HepG2 (cell line): ENCODE measurements around the gene CD96. TPM values are rescaled to one million over a fixed set of nuclear protein-coding genes. Genes with fewer than 3 reads are reported as not detected.

Experiments
- ATAC-seq: fragments of 200-7000 bp; cut with Tn5 transposase; 3 replicates; pipeline ENCODE4 v1.9.1; 2020; ENCODE audit warnings: mild to moderate bottlenecking, moderate library complexity
- BruUV-seq: library from RNA; stranded (reverse); fragments of 400-500 nt; replicated peaks from 2 replicates; lab custom pipeline; 2021; lab: Mats Ljungman, UMichigan
- CTCF ChIA-PET: fragments of 300-600 bp; formaldehyde crosslinking; extraction: SDS; loops from one replicate; lab custom pipeline; 2021; ENCODE audit warnings: low total read pairs, inconsistent platforms, low intra/inter-chr PET ratio; lab: Yijun Ruan, JAX
- POLR2A ChIA-PET: fragments of 350-600 bp; sonication (Branson Sonifier 250); formaldehyde crosslinking; loops from one replicate; lab custom pipeline; 2020; ENCODE audit warnings: antibody characterized with exemption, inconsistent platforms; lab: Yijun Ruan, JAX
- DNase-seq: peaks from one replicate; pipeline ENCODE4 v3.0.0-alpha.2; 2015; ENCODE audit warnings: low spot score
- FAIRE-seq: peaks from 3 replicates; lab custom pipeline; 2011; peaks lifted over from hg19 to GRCh38; lab: Jason Lieb, UNC
- H2AFZ ChIP-seq: one replicate; pipeline ENCODE4 v1.6.1; 2011; ENCODE audit warnings: low read length, inconsistent platforms
- H3K27ac ChIP-seq: fragments of 300-600 bp; 3 replicates; pipeline ENCODE4 v1.8.0; 2011; ENCODE audit warnings: mixed run types, mild to moderate bottlenecking, mixed read lengths, low read length, inconsistent platforms; ENCODE audit not compliant: insufficient read depth; ENCODE audit errors: extremely low read length
- H3K27me3 ChIP-seq, 2 experiments: fragments of 200-600 bp in 1 of 2; 2 replicates in 1 of 2; 3 replicates in 1 of 2; pipeline versions ENCODE4 v1.6.0 to v1.8.0; 2011; ENCODE audit warnings: low read length in 2 of 2, mild to moderate bottlenecking in 2 of 2, moderate library complexity in 2 of 2, inconsistent platforms in 1 of 2; ENCODE audit not compliant: insufficient read depth in 2 of 2, control insufficient read depth in 1 of 2
- H3K36me3 ChIP-seq, 2 experiments: fragments of 200-600 bp in 1 of 2; replicated peaks in 1 of 2; 2 replicates in 1 of 2; 3 replicates in 1 of 2; pipeline versions ENCODE4 v1.5.1 to v1.8.0; 2011; ENCODE audit warnings: low read length in 2 of 2, inconsistent platforms in 1 of 2; ENCODE audit not compliant: insufficient read depth in 2 of 2, control insufficient read depth in 1 of 2
- H3K4me1 ChIP-seq: 2 replicates; pipeline ENCODE4 v1.5.1; 2012; ENCODE audit warnings: low read length, inconsistent platforms; ENCODE audit not compliant: insufficient read depth
- H3K4me2 ChIP-seq: 2 replicates; pipeline ENCODE4 v1.6.0; 2011; ENCODE audit warnings: low read depth, low read length, inconsistent platforms
- H3K4me3 ChIP-seq, 3 experiments: fragments of 200-600 bp in 1 of 3; sonication (generic), shearing (Covaris generic) in 1 of 3; replicated peaks in 1 of 3; 2 replicates each; pipeline ENCODE4 v1.5.1; 2011 to 2016; ENCODE audit warnings: low read length in 3 of 3, inconsistent platforms in 2 of 3, low read depth in 2 of 3, mild to moderate bottlenecking in 2 of 3, control low read depth in 1 of 3, mixed read lengths in 1 of 3; ENCODE audit not compliant: insufficient read depth in 1 of 3
- H3K79me2 ChIP-seq: one replicate; pipeline ENCODE4 v1.6.1; 2011; ENCODE audit warnings: low read length, inconsistent platforms; ENCODE audit not compliant: insufficient read depth
- H3K9ac ChIP-seq: 2 replicates; pipeline ENCODE4 v1.6.0; 2011; ENCODE audit warnings: mild to moderate bottlenecking, low read depth, low read length, inconsistent platforms; ENCODE audit not compliant: insufficient read depth
- H3K9me3 ChIP-seq: 2 replicates; pipeline ENCODE4 v1.5.1; 2012; ENCODE audit warnings: mild to moderate bottlenecking, low read length
- H4K20me1 ChIP-seq: 2 replicates; pipeline ENCODE4 v1.6.0; 2011; ENCODE audit warnings: inconsistent platforms, mild to moderate bottlenecking, low read length, moderate library complexity; ENCODE audit not compliant: insufficient read depth
- ASH2L ChIP-seq: fragments of 300-600, 200-600 bp; sonication (generic); IDR thresholded peaks from 2 replicates; pipeline ENCODE4 v1.7.0; 2017; ENCODE audit warnings: low read depth, mild to moderate bottlenecking, moderate library complexity, mixed read lengths, low read length; ENCODE audit not compliant: insufficient read length
- KLF12 ChIP-seq: sonication (generic); formaldehyde crosslinking; IDR thresholded peaks from 2 replicates; pipeline ENCODE4 v1.4.0; 2020; ENCODE audit warnings: missing genetic modification reagents, borderline replicate concordance
- NKX3-1 ChIP-seq: sonication (generic); formaldehyde crosslinking; IDR thresholded peaks from 2 replicates; pipeline ENCODE4 v1.5.0; 2020; ENCODE audit warnings: missing genetic modification reagents
- NRL ChIP-seq: sonication (generic); formaldehyde crosslinking; IDR thresholded peaks from 2 replicates; pipeline ENCODE4 v1.5.0; 2020; ENCODE audit warnings: missing genetic modification reagents, mild to moderate bottlenecking, moderate library complexity, borderline replicate concordance
- RCOR2 ChIP-seq: IDR thresholded peaks from 2 replicates; pipeline ENCODE4 v1.6.1; 2016; ENCODE audit warnings: missing biosample characterization, missing genetic modification reagents
- SALL1 ChIP-seq: sonication (generic); formaldehyde crosslinking; IDR thresholded peaks from 2 replicates; pipeline ENCODE4 v1.8.0; 2022; ENCODE audit warnings: mild to moderate bottlenecking, missing genetic modification reagents
- SMAD3 ChIP-seq: sonication (generic); formaldehyde crosslinking; IDR thresholded peaks from 2 replicates; pipeline ENCODE4 v1.4.0; 2020; ENCODE audit warnings: missing genetic modification reagents
- SRSF9 ChIP-seq: fragments of 200-400 bp; formaldehyde crosslinking; IDR thresholded peaks from 2 replicates; pipeline ENCODE4 v1.6.1; 2018; ENCODE audit warnings: borderline replicate concordance, mild to moderate bottlenecking, low read depth, low read length; ENCODE audit not compliant: insufficient read depth, poor library complexity, severe bottlenecking
- ZFP1 ChIP-seq: IDR thresholded peaks from 2 replicates; pipeline ENCODE4 v1.6.1; 2016
- ZNF296 ChIP-seq: sonication (generic); formaldehyde crosslinking; conservative IDR thresholded peaks from 2 replicates; pipeline ENCODE4 v1.5.0; 2020; ENCODE audit warnings: mild to moderate bottlenecking, missing genetic modification reagents
- ZNF775 ChIP-seq: sonication (generic); formaldehyde crosslinking; IDR thresholded peaks from 2 replicates; pipeline ENCODE4 v1.4.0; 2020; ENCODE audit warnings: missing genetic modification reagents, mild to moderate bottlenecking, moderate library complexity, borderline replicate concordance
- ZSCAN25 ChIP-seq: sonication (generic); formaldehyde crosslinking; IDR thresholded peaks from 2 replicates; pipeline ENCODE4 v1.8.0; 2022; ENCODE audit warnings: mild to moderate bottlenecking, missing genetic modification reagents
- WGBS: methylation state at CpG from one replicate; pipeline ENCODE4 v1.1.6; 2017; ENCODE audit warnings: low lambda C conversion rate; 5-methylcytosine and 5-hydroxymethylcytosine counted together
- in situ Hi-C: cut with HindIII; loops from 2 replicates; pipeline ENCODE4 v1.10.0; 2017; ENCODE audit warnings: low pct_unique_long_range_greater_than_20kb; ENCODE audit not compliant: extremely low pct_ligation_motif_present
- intact Hi-C: fragments of 100-400 bp; cut with micrococcal nuclease; formaldehyde crosslinking; loops from one replicate; pipeline ENCODE4 v1.10.0; 2022; ENCODE audit not compliant: unreplicated experiment
- polyA plus RNA-seq, 8 experiments: library from polyadenylated mRNA; depleted of rRNA in 3 of 8; stranded (reverse) in 7 of 8; unstranded in 1 of 8; fragments of >200 nt; fragmentation: Illumina TruSeq in 4 of 8; extraction: Trizol in 4 of 8; gene quantifications; 2 replicates each; pipeline versions ENCODE4 v1.2.1 to v1.2.3, GENCODE V29; 2011 to 2016; ENCODE audit warnings: low read depth in 4 of 8, missing spikeins in 1 of 8, mixed read lengths in 1 of 8; ENCODE audit not compliant: insufficient read depth in 1 of 8
- total RNA-seq, 5 experiments: library from RNA; depleted of rRNA; stranded (reverse); fragments of >200 nt; fragmentation: Illumina TruSeq; extraction: Trizol; gene quantifications; 2 replicates each; pipeline ENCODE4 v1.2.3, GENCODE V29; 2016; ENCODE audit warnings: low read depth in 1 of 5
- TF ChIP-seq, protein P1 (sequence below): sonication (generic); formaldehyde crosslinking; IDR thresholded peaks from 2 replicates; pipeline ENCODE4 v1.4.0; 2020; ENCODE audit warnings: missing genetic modification reagents, mild to moderate bottlenecking, borderline replicate concordance
- TF ChIP-seq, protein P2 (sequence below): sonication (generic); formaldehyde crosslinking; IDR thresholded peaks from 2 replicates; pipeline ENCODE4 v1.8.1; 2022; ENCODE audit warnings: mild to moderate bottlenecking, missing genetic modification reagents
- TF ChIP-seq, protein P3 (sequence below): sonication (generic); formaldehyde crosslinking; IDR thresholded peaks from 2 replicates; pipeline ENCODE4 v1.8.0; 2022; ENCODE audit warnings: missing genetic modification reagents, mild to moderate bottlenecking, moderate library complexity, borderline replicate concordance
- TF ChIP-seq, protein P4 (sequence below): sonication (generic); formaldehyde crosslinking; IDR thresholded peaks from 2 replicates; pipeline ENCODE4 v1.9.0; 2022; ENCODE audit warnings: low read depth, missing genetic modification reagents

CD96 gene
- total and polyA plus RNA-seq, 2 of the 13 experiments (the other 11 are each of a cell fraction or from before 2014, with no cell fraction given): not detected

DNA sequence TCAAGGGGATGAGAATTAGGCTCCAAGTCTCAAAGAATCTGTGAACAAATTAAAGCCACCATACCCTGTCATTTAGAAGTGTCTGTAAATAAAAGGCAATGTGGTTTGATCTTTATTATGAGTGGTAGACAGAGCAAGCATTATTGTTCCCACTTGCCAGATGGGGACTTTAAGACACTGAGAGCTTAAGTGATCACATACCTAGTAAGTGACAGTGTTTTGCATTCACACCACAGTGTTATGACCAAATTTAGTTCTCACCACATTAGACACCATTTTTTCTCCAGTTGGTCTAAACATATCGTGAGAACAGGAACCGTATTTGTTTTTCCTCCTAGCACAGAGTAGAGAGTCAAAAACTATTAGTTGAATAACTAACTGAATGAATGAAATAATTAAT is 66.4 kb downstream of the CD96 start:
- no peak for TF ChIP-seq SRSF9
- TF ChIP-seq KLF12 (CRISPR knock-in tag): no peak
- TF ChIP-seq NRL (CRISPR knock-in tag): no peak
- TF ChIP-seq ZNF775 (CRISPR knock-in tag): no peak
- TF ChIP-seq ZNF296 (CRISPR knock-in tag): no peak
- TF ChIP-seq, protein P1, sequence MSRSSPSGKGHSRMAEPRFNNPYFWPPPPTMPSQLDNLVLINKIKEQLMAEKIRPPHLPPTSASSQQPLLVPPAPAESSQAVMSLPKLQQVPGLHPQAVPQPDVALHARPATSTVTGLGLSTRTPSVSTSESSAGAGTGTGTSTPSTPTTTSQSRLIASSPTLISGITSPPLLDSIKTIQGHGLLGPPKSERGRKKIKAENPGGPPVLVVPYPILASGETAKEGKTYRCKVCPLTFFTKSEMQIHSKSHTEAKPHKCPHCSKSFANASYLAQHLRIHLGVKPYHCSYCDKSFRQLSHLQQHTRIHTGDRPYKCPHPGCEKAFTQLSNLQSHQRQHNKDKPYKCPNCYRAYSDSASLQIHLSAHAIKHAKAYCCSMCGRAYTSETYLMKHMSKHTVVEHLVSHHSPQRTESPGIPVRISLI (CRISPR knock-in tag): no peak
- no peak for TF ChIP-seq ZFP1
- TF ChIP-seq, protein P2, sequence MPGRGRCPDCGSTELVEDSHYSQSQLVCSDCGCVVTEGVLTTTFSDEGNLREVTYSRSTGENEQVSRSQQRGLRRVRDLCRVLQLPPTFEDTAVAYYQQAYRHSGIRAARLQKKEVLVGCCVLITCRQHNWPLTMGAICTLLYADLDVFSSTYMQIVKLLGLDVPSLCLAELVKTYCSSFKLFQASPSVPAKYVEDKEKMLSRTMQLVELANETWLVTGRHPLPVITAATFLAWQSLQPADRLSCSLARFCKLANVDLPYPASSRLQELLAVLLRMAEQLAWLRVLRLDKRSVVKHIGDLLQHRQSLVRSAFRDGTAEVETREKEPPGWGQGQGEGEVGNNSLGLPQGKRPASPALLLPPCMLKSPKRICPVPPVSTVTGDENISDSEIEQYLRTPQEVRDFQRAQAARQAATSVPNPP (CRISPR knock-in tag): no peak
- TF ChIP-seq, protein P3, sequence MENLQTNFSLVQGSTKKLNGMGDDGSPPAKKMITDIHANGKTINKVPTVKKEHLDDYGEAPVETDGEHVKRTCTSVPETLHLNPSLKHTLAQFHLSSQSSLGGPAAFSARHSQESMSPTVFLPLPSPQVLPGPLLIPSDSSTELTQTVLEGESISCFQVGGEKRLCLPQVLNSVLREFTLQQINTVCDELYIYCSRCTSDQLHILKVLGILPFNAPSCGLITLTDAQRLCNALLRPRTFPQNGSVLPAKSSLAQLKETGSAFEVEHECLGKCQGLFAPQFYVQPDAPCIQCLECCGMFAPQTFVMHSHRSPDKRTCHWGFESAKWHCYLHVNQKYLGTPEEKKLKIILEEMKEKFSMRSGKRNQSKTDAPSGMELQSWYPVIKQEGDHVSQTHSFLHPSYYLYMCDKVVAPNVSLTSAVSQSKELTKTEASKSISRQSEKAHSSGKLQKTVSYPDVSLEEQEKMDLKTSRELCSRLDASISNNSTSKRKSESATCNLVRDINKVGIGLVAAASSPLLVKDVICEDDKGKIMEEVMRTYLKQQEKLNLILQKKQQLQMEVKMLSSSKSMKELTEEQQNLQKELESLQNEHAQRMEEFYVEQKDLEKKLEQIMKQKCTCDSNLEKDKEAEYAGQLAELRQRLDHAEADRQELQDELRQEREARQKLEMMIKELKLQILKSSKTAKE (CRISPR knock-in tag): no peak
- no peak for TF ChIP-seq ZSCAN25 (CRISPR knock-in tag)
- TF ChIP-seq SMAD3: no peak
- TF ChIP-seq ASH2L: no peak
- TF ChIP-seq, protein P4, sequence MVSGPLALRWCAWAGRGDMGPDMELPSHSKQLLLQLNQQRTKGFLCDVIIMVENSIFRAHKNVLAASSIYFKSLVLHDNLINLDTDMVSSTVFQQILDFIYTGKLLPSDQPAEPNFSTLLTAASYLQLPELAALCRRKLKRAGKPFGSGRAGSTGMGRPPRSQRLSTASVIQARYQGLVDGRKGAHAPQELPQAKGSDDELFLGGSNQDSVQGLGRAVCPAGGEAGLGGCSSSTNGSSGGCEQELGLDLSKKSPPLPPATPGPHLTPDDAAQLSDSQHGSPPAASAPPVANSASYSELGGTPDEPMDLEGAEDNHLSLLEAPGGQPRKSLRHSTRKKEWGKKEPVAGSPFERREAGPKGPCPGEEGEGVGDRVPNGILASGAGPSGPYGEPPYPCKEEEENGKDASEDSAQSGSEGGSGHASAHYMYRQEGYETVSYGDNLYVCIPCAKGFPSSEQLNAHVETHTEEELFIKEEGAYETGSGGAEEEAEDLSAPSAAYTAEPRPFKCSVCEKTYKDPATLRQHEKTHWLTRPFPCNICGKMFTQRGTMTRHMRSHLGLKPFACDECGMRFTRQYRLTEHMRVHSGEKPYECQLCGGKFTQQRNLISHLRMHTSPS (CRISPR knock-in tag): no peak
- no peak for TF ChIP-seq RCOR2 (CRISPR knock-in tag)
- TF ChIP-seq SALL1: no peak
- TF ChIP-seq NKX3-1 (CRISPR knock-in tag): no peak
- Histone ChIP-seq H3K27me3 (no peaks in the 10 kb centered on the region), H3K4me2 (no peak overlapping the region), H3K4me3 (no peak overlapping the region), H3K36me3 (no peaks in the 10 kb centered on the region), H4K20me1 (no peaks in the 10 kb centered on the region), H3K27ac (no peak overlapping the region), H2AFZ (no peak overlapping the region), H3K4me1 (no peaks in the 10 kb centered on the region), H3K9ac (no peak overlapping the region), H3K9me3 (no peaks in the 10 kb centered on the region), H3K79me2 (no peaks in the 10 kb centered on the region)
- CTCF ChIA-PET: no interaction called here
- FAIRE-seq (no peak), ATAC-seq (no peak), DNase-seq (no peak)
- 48% methylated on average over 2 of the region's 2 CpGs for WGBS
- POLR2A ChIA-PET: no interaction called here
- BruUV-seq: no TSS peak
- in situ Hi-C loops: no loop called here
- intact Hi-C loops: no loop called here
